ENCODE data around the gene CYP2C19. TPM values are rescaled to one million over a fixed set of nuclear protein-coding genes. Genes with fewer than 3 reads are reported as not detected.
"Not testable (repeated sequence)": the region's sequence is repeated elsewhere in the genome, so short reads cannot be mapped to it uniquely, and the experiment has no call there.

The CYP2C19 gene
- total RNA-seq, 3 donors from 2014 or later, result 0.32 TPM; not detected in 2

- Histone ChIP-seq H3K27me3 (no peaks in the 10 kb centered on the region), H3K4me3 (no peak overlapping the region), H3K27ac (no peak overlapping the region), H3K36me3 (no peaks in the 10 kb centered on the region), H3K4me1 (no peaks in the 10 kb centered on the region), H3K9me3 (peaks cover 5 to 38% of the 10 kb centered on the region in 2 donors)
- DNase-seq (ENCODE audit: low spot score in 2 of 2), result no peak
- intact Hi-C loops (cut with DNase I; ENCODE audit: low total_unique reads), result no loop called here
- TF ChIP-seq POLR2AphosphoS5 (IDR thresholded peaks at IDR 0.05), result no peak
- TF ChIP-seq CTCF (IDR thresholded peaks at IDR 0.05), result no peak
- no peak for TF ChIP-seq POLR2A (IDR thresholded peaks at IDR 0.05)
Observed at GRCh38 chr10:94747838-94748237, 14.6 kb upstream of the CYP2C19 start.

GRCh38 chr10:94757916-94758315 is 4.6 kb upstream of the CYP2C19 start:
- TF ChIP-seq CTCF (IDR thresholded peaks at IDR 0.05), result no peak
- no peak for TF ChIP-seq POLR2AphosphoS5 (IDR thresholded peaks at IDR 0.05)
- no peak for TF ChIP-seq POLR2A (IDR thresholded peaks at IDR 0.05)

GRCh38 chr10:94760586-94761178 is 1.8 kb upstream of the CYP2C19 start:
- H3K4me1 ChIP-seq, result no peaks in the 10 kb centered on the region
- intact Hi-C loops (cut with DNase I; ENCODE audit: low total_unique reads), result no loop called here
- DNase-seq (ENCODE audit: low spot score in 2 of 2), result no peak
- H3K36me3 ChIP-seq, result no peaks in the 10 kb centered on the region
- H3K27me3 ChIP-seq, result no peaks in the 10 kb centered on the region
- no peaks in the 10 kb centered on the region for H3K9me3 ChIP-seq
- no peak overlapping the region for H3K27ac ChIP-seq
- H3K4me3 ChIP-seq, result no peak overlapping the region
- no peak for TF ChIP-seq POLR2A (IDR thresholded peaks at IDR 0.05)
- no peak for TF ChIP-seq POLR2AphosphoS5 (IDR thresholded peaks at IDR 0.05)
- TF ChIP-seq CTCF (IDR thresholded peaks at IDR 0.05), result no peak

More at GRCh38 chr10:94757916-94758315, 4.6 kb upstream of the CYP2C19 start:
- Histone ChIP-seq H3K27me3 (no peaks in the 10 kb centered on the region), H3K4me1 (no peaks in the 10 kb centered on the region), H3K36me3 (no peaks in the 10 kb centered on the region), H3K4me3 (no peak overlapping the region), H3K27ac (no peak overlapping the region), H3K9me3 (peaks cover 0 to under 1% of the 10 kb centered on the region in 2 donors)
- intact Hi-C loops (cut with DNase I; ENCODE audit: low total_unique reads), result no loop called here
- no peak for DNase-seq (ENCODE audit: low spot score in 2 of 2)

- DNase-seq (ENCODE audit: low spot score in 2 of 2); H3K27me3 ChIP-seq; H3K27ac ChIP-seq; H3K36me3 ChIP-seq; H3K4me1 ChIP-seq; H3K4me3 ChIP-seq; intact Hi-C loops (cut with DNase I; ENCODE audit: low total_unique reads): not testable (repeated sequence)
- H3K9me3 ChIP-seq, result peaks cover 0 to 11% of the 10 kb centered on the region in 2 donors
Observed at GRCh38 chr10:94775425-94775824, 12.9 kb downstream of the CYP2C19 start.

- intact Hi-C loops (cut with DNase I; ENCODE audit: low total_unique reads), result no loop called here
- Histone ChIP-seq H3K27me3 (no peaks in the 10 kb centered on the region), H3K27ac (no peak overlapping the region), H3K4me3 (no peak overlapping the region), H3K9me3 (peaks cover 0 to 5% of the 10 kb centered on the region in 2 donors), H3K36me3 (no peaks in the 10 kb centered on the region), H3K4me1 (no peaks in the 10 kb centered on the region)
- TF ChIP-seq CTCF (IDR thresholded peaks at IDR 0.05), result no peak
- no peak for TF ChIP-seq POLR2A (IDR thresholded peaks at IDR 0.05)
- no peak for TF ChIP-seq POLR2AphosphoS5 (IDR thresholded peaks at IDR 0.05)
- DNase-seq (ENCODE audit: low spot score in 2 of 2), result no peak
Observed at GRCh38 chr10:94777886-94778458, 15.5 kb downstream of the CYP2C19 start.

All from breast epithelium (tissue), 4 donors.